DOHH2 (cell line): ENCODE results near the gene ARID5B.
A peak's percentile ranks its signal among the peaks of the same experiment; 100 is the strongest.

Source experiments
- H3F3A ChIP-seq: fragments of 200-600 bp; sonication (generic), shearing (Covaris generic); 2 replicates; pipeline ENCODE4 v1.6.0; 2016; ENCODE audit warnings: antibody characterized with exemption, mild to moderate bottlenecking; ENCODE audit not compliant: control insufficient read depth, insufficient read depth
- H3K27ac ChIP-seq: fragments of 200-600 bp; sonication (generic); 2 replicates; pipeline ENCODE4 v1.5.1; 2014; ENCODE audit warnings: low read depth, mild to moderate bottlenecking, low read length, moderate library complexity
- H3K27me3 ChIP-seq: fragments of 200-600 bp; sonication (generic); 2 replicates; pipeline ENCODE4 v1.6.1; 2014; ENCODE audit warnings: mild to moderate bottlenecking, low read length, mixed read lengths; ENCODE audit not compliant: control insufficient read depth
- H3K36me3 ChIP-seq: fragments of 200-600 bp; sonication (generic); 2 replicates; pipeline ENCODE4 v1.6.1; 2014; ENCODE audit warnings: mild to moderate bottlenecking, low read length, moderate library complexity, mixed read lengths; ENCODE audit not compliant: control insufficient read depth
- H3K4me1 ChIP-seq: fragments of 200-600 bp; sonication (generic); 2 replicates; pipeline ENCODE4 v1.6.1; 2014; ENCODE audit warnings: mild to moderate bottlenecking, low read length, mixed read lengths; ENCODE audit not compliant: control insufficient read depth
- H3K4me2 ChIP-seq: fragments of 200-600 bp; sonication (generic); 2 replicates; pipeline ENCODE4 v1.6.0; 2014; ENCODE audit warnings: mild to moderate bottlenecking, low read length, moderate library complexity
- H3K4me3 ChIP-seq: fragments of 200-600 bp; sonication (generic); 2 replicates; pipeline ENCODE4 v1.5.1; 2014; ENCODE audit warnings: mild to moderate bottlenecking, low read length, mixed read lengths
- H3K79me2 ChIP-seq: fragments of 200-600 bp; sonication (generic); 2 replicates; pipeline ENCODE4 v1.6.1; 2014; ENCODE audit warnings: mild to moderate bottlenecking, low read length, mixed read lengths; ENCODE audit not compliant: control insufficient read depth
- H3K9me2 ChIP-seq: fragments of 200-600 bp; sonication (generic); replicated peaks from 2 replicates; pipeline ENCODE4 v1.6.1; 2014; ENCODE audit warnings: mild to moderate bottlenecking, low read length, mixed read lengths; ENCODE audit not compliant: control insufficient read depth
- H3K9me3 ChIP-seq: fragments of 200-600 bp; sonication (generic); 2 replicates; pipeline ENCODE4 v1.6.1; 2014; ENCODE audit warnings: antibody characterized with exemption, low read length, mixed read lengths; ENCODE audit not compliant: control insufficient read depth, insufficient read depth
- H4K20me1 ChIP-seq: fragments of 200-600 bp; sonication (generic); 2 replicates; pipeline ENCODE4 v1.6.0; 2014; ENCODE audit warnings: low read depth, mild to moderate bottlenecking, antibody characterized with exemption, low read length, moderate library complexity; ENCODE audit not compliant: control insufficient read depth, insufficient read depth
- EZH2phosphoT487 ChIP-seq: fragments of 200-600 bp; sonication (generic); IDR thresholded peaks from 2 replicates; pipeline ENCODE4 v1.6.1; 2017; ENCODE audit warnings: borderline replicate concordance, mild to moderate bottlenecking, antibody characterized with exemption, low read length, moderate library complexity, mixed read lengths
- TF ChIP-seq, protein P1 (sequence below): fragments of 200-600 bp; sonication (generic); IDR thresholded peaks from one replicate; pipeline ENCODE4 v1.5.1; 2014; ENCODE audit warnings: antibody characterized with exemption, mild to moderate bottlenecking, low read depth, low read length; ENCODE audit not compliant: poor library complexity, severe bottlenecking

Gene ARID5B

GRCh38 chr10:61907587-61907986, 6.1 kb downstream of the ARID5B start:
- Histone ChIP-seq H3K79me2 (peaks cover 93% of the 10 kb centered on the region), H3F3A (peaks cover 20% of the 10 kb centered on the region), H3K4me3 (no peak overlapping the region), H3K4me1 (peaks cover 42% of the 10 kb centered on the region), H3K27ac (no peak overlapping the region; the same call in 1 of the 2 replicates), H3K9me2 (no peaks in the 10 kb centered on the region), H3K36me3 (peaks cover 57% of the 10 kb centered on the region), H4K20me1 (peaks cover 3% of the 10 kb centered on the region; the same call in 1 of the 2 replicates), H3K27me3 (no peaks in the 10 kb centered on the region), H3K4me2 (peak overlapping the region; percentile 39; the same call in 1 of the 2 replicates), H3K9me3 (no peaks in the 10 kb centered on the region)
- TF ChIP-seq EZH2phosphoT487 = no peak
- TF ChIP-seq, protein P1, sequence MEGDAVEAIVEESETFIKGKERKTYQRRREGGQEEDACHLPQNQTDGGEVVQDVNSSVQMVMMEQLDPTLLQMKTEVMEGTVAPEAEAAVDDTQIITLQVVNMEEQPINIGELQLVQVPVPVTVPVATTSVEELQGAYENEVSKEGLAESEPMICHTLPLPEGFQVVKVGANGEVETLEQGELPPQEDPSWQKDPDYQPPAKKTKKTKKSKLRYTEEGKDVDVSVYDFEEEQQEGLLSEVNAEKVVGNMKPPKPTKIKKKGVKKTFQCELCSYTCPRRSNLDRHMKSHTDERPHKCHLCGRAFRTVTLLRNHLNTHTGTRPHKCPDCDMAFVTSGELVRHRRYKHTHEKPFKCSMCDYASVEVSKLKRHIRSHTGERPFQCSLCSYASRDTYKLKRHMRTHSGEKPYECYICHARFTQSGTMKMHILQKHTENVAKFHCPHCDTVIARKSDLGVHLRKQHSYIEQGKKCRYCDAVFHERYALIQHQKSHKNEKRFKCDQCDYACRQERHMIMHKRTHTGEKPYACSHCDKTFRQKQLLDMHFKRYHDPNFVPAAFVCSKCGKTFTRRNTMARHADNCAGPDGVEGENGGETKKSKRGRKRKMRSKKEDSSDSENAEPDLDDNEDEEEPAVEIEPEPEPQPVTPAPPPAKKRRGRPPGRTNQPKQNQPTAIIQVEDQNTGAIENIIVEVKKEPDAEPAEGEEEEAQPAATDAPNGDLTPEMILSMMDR = no peak

DNA sequence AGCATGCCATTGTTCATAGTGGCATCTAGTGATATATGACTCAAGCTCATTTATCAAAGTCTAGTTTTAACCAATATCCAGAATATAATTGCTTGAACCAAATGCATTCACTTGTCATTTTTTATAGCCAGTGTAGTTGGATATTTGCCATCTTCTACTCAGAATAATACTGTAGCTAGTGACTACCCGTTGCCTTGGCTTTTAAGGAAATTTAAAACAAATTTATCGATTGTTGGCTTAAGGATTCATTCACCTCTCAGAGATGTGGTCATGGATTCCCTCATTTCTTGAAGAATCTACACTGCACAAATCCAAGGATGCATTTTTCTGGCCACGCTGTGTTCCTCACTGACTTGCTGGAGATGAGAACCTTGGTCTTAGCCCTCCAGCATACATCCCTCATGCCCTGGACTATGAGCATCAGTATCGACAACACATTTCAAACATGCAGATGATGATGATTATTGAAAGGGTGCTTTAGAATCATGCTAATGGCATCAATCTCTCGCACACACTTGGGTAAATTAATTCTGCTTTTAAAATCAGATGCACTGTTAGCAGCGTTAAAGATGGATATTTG, 8.8 kb downstream of the ARID5B start:
- peaks cover 27% of the 10 kb centered on the region for H3K4me1 ChIP-seq
- H3F3A ChIP-seq = peaks cover 4% of the 10 kb centered on the region
- H3K79me2 ChIP-seq = peaks cover 93% of the 10 kb centered on the region
- peaks cover 74% of the 10 kb centered on the region for H3K36me3 ChIP-seq
- no peak overlapping the region for H3K4me3 ChIP-seq
- TF ChIP-seq EZH2phosphoT487 = no peak
- TF ChIP-seq, protein P1 = no peak
- no peak overlapping the region for H3K4me2 ChIP-seq
- no peaks in the 10 kb centered on the region for H3K9me3 ChIP-seq
- peaks cover 3% of the 10 kb centered on the region; the same call in 1 of the 2 replicates for H4K20me1 ChIP-seq
- H3K27ac ChIP-seq = no peak overlapping the region
- H3K27me3 ChIP-seq = no peaks in the 10 kb centered on the region
- no peaks in the 10 kb centered on the region for H3K9me2 ChIP-seq

- H3F3A ChIP-seq = no peaks in the 10 kb centered on the region; the same call in 1 of the 2 replicates
- H3K79me2 ChIP-seq = peaks cover 92% of the 10 kb centered on the region
- no peak overlapping the region for H3K4me3 ChIP-seq
- H3K27me3 ChIP-seq = no peaks in the 10 kb centered on the region
- no peak overlapping the region for H3K27ac ChIP-seq
- H4K20me1 ChIP-seq = peaks cover 3% of the 10 kb centered on the region; the same call in 1 of the 2 replicates
- H3K9me2 ChIP-seq = no peaks in the 10 kb centered on the region
- H3K4me2 ChIP-seq = no peak overlapping the region
- no peak for TF ChIP-seq EZH2phosphoT487
- TF ChIP-seq, protein P1 = no peak
- no peaks in the 10 kb centered on the region for H3K9me3 ChIP-seq
- H3K4me1 ChIP-seq = peaks cover 21% of the 10 kb centered on the region
- peaks cover 69% of the 10 kb centered on the region for H3K36me3 ChIP-seq
Observed at GRCh38 chr10:61910894-61911293, 9.4 kb downstream of the ARID5B start.
